ENCODE measurements around the gene TTC34.

The TTC34 gene

DNA sequence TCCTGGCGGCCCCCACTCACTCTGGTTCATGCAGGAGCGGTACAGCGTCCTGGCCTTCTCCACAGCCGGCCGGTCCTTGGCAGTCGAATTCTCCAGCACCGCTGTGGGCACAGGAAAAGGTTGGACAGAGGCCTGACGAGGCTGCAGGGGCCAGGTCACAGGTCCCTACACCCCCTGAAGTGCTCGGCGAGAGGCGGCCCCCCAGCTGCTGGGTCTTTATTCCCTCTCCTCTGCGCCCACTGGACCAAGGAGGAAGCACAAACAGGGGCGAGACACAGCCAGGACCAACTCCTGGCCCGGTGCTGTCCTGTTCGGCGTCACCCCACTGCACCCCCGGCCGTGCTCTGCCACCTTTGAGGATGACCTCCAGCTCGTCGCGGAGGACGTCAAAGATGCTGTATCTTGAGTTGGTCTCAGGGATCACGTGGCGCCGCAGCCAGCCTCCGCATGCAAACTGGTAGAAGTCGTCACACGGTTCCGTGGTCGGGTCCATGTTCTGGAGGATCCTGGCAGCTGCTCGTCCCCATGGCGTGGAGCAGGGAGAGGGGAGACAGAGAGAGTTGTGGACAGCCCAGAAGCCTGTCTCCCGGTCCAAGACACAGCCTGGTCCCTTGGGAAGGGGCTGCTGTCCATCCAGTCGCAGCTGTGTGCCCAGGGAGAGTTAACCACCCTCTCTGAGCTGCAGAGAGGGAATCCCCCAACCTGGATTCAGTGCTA is 192.0 kb downstream of the TTC34 start:
- H3K27me3 ChIP-seq (ENCODE audit: insufficient read depth, low read length) = 0 out of 2 replicates have a peak, but pooled peaks cover 3% of the 10 kb centered on the region
- no peak overlapping the region for H3K4me3 ChIP-seq (ENCODE audit: low read length)
- H3K9me3 ChIP-seq (ENCODE audit: insufficient read depth, low read depth, low read length) = 0 out of 2 replicates have a peak, but pooled peaks cover 6% of the 10 kb centered on the region
- H3K27ac ChIP-seq (ENCODE audit: low read depth, low read length) = no peak overlapping the region
- H3K36me3 ChIP-seq (ENCODE audit: insufficient read depth, low read length) = no peaks in the 10 kb centered on the region
- H3K9ac ChIP-seq (ENCODE audit: low read depth, low read length) = no peak overlapping the region
- WGBS = 85% methylated on average over 34 of the region's 34 CpGs
- H3K4me1 ChIP-seq (ENCODE audit: insufficient read depth, low read length) = no peaks in the 10 kb centered on the region

DNA sequence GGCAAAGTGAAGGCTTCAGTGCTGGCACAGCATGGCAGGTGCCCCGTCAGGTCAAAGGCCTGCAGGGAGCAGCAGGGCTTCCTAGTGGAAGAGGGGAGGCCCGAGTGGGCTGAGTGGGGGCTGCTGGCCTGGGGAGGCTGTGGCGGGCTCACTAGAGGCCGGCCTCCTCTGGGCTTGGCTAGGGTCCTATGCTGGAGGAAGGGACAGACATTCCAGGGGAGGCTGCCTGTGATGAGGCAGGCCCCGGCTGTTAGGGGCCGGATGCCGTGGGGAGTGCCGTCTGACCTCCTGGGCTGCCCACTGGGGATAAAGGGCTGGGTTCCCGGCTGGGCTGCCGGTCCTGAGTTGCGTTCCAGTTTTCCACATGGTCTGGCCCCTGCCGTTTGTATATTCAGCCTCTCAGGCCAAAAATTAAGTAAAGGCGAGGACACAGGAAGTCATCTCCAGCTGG is 193.8 kb downstream of the TTC34 start:
- no peak overlapping the region for H3K9ac ChIP-seq (ENCODE audit: low read depth, low read length)
- no peaks in the 10 kb centered on the region for H3K36me3 ChIP-seq (ENCODE audit: insufficient read depth, low read length)
- no peak overlapping the region for H3K4me3 ChIP-seq (ENCODE audit: low read length)
- H3K27ac ChIP-seq (ENCODE audit: low read depth, low read length) = no peak overlapping the region
- 0 out of 2 replicates have a peak, but pooled peaks cover 3% of the 10 kb centered on the region for H3K27me3 ChIP-seq (ENCODE audit: insufficient read depth, low read length)
- no peaks in the 10 kb centered on the region for H3K9me3 ChIP-seq (ENCODE audit: insufficient read depth, low read depth, low read length)
- no peaks in the 10 kb centered on the region for H3K4me1 ChIP-seq (ENCODE audit: insufficient read depth, low read length)
- WGBS = 86% methylated on average over 13 of the region's 13 CpGs

DNA sequence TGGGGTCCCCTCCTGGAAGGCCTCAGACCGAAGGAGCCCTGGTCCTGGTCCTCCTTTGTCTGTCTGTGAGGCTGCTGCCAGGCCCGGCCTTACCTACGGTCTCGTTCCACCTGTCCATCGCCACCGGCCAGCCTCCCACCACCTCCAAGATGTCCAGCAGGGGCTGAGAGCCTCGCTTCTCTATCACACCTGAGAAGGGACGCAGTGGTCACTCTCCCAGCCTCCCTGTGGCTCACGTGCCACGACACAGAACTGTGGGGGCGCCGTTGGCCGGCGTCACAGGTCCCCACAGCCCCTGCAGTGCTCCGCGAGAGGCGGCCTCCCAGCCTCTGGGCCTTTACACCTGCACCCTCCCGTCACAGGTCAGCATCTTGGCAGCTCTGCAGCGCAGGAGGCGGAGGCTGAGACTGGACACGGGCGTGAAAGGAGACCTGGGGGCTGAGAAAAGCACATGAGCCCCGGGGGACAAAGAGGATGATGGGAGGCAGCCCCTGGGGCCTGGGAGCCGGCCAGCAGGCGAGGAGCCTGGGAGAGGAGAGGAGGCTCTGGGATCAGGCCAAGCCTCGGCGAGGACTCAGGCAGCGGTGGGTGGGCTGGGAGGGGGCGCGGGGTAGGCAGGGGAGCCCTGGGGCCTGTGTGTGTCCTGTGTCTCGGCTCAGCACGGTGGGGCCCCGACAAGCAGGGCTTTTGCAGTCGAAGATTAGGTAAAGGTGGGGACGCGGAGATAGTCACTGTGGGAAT is 194.4 kb downstream of the TTC34 start:
- no peak overlapping the region for H3K4me3 ChIP-seq (ENCODE audit: low read length)
- H3K9me3 ChIP-seq (ENCODE audit: insufficient read depth, low read depth, low read length) = no peaks in the 10 kb centered on the region
- no peaks in the 10 kb centered on the region for H3K4me1 ChIP-seq (ENCODE audit: insufficient read depth, low read length)
- 89% methylated on average over 36 of the region's 36 CpGs for WGBS
- no peaks in the 10 kb centered on the region for H3K36me3 ChIP-seq (ENCODE audit: insufficient read depth, low read length)
- 0 out of 2 replicates have a peak, but pooled peaks cover 3% of the 10 kb centered on the region for H3K27me3 ChIP-seq (ENCODE audit: insufficient read depth, low read length)
- H3K27ac ChIP-seq (ENCODE audit: low read depth, low read length) = no peak overlapping the region
- H3K9ac ChIP-seq (ENCODE audit: low read depth, low read length) = no peak overlapping the region

DNA sequence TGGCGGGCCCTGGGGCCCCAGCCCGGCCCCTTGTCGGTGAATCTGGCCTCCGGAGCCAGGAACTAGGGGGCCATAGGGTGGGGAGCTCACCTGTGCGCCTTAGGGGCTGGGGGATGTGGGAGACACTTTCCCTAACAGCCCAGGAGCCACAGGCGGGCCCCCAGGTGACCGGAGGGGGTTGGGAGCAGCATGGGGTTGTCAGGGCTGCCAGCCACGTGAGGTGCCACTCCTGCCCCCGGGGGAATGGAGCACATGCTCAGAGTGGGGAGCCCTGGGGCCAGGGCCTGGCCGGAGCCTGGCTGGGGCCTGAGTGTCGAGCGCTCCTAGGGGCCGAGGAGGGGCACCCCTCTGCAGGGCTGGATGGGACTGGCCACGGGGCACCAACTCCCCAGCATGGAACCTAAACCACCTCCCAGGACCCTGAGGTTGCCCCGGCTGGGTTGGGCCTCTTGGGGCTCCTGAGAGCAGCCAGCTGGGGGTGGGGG is 195.1 kb downstream of the TTC34 start:
- H3K9ac ChIP-seq (ENCODE audit: low read depth, low read length) = no peak overlapping the region
- H3K27ac ChIP-seq (ENCODE audit: low read depth, low read length) = no peak overlapping the region
- H3K27me3 ChIP-seq (ENCODE audit: insufficient read depth, low read length) = 0 out of 2 replicates have a peak, but pooled peaks cover 3% of the 10 kb centered on the region
- H3K36me3 ChIP-seq (ENCODE audit: insufficient read depth, low read length) = no peaks in the 10 kb centered on the region
- WGBS = 86% methylated on average over 15 of the region's 15 CpGs
- no peak overlapping the region for H3K4me3 ChIP-seq (ENCODE audit: low read length)
- no peaks in the 10 kb centered on the region for H3K9me3 ChIP-seq (ENCODE audit: insufficient read depth, low read depth, low read length)
- H3K4me1 ChIP-seq (ENCODE audit: insufficient read depth, low read length) = no peaks in the 10 kb centered on the region

DNA sequence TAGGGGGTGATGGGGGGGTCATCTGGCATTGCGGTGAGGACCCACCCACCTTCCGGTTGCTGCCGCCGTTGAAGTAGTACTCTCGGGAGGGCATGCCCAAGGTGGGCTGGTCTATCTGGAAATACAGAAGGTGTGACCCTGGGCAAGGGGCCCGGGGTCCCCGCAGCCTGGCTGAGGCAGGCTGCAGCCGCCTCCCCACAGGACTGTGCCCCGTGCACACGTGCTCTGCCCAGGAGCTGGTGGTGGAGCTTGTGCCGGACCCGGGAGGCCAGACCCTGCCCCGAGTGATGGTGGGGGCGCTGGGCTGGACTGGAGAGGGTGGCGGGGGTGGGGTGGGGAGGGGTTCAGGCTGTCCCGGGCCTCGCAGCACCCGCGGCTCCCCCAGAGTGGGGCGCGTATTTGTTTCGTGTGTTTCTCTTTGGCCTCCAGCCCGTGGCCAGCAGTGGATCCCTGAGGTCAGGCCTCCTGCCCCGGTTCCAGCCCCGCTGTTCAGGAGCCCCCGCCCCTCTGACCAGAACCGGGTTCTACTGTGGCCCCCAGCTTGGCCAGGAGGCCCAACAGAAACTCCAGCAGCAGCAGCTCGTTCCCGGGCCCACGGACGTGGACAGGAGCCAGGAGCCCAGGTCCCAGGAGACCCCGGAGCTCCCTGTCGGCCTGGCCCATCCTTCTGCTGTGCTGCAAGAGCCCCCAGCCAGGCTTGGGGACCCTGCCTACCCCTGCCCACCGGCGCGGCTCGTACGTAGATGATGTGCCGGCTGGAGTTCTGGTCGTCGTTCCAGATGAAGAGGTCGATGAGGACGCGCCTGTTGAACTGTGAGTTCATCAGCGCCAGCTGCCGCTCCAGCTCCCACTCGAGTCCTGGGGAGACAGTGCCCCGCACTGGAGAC is 195.7 kb downstream of the TTC34 start:
- Histone ChIP-seq H3K27ac (ENCODE audit: low read depth, low read length) (no peak overlapping the region), H3K36me3 (ENCODE audit: insufficient read depth, low read length) (no peaks in the 10 kb centered on the region), H3K4me3 (ENCODE audit: low read length) (no peak overlapping the region), H3K27me3 (ENCODE audit: insufficient read depth, low read length) (0 out of 2 replicates have a peak, but pooled peaks cover 3% of the 10 kb centered on the region), H3K4me1 (ENCODE audit: insufficient read depth, low read length) (no peaks in the 10 kb centered on the region), H3K9me3 (ENCODE audit: insufficient read depth, low read depth, low read length) (no peaks in the 10 kb centered on the region), H3K9ac (ENCODE audit: low read depth, low read length) (no peak overlapping the region)
- WGBS = 93% methylated on average over 47 of the region's 48 CpGs

DNA sequence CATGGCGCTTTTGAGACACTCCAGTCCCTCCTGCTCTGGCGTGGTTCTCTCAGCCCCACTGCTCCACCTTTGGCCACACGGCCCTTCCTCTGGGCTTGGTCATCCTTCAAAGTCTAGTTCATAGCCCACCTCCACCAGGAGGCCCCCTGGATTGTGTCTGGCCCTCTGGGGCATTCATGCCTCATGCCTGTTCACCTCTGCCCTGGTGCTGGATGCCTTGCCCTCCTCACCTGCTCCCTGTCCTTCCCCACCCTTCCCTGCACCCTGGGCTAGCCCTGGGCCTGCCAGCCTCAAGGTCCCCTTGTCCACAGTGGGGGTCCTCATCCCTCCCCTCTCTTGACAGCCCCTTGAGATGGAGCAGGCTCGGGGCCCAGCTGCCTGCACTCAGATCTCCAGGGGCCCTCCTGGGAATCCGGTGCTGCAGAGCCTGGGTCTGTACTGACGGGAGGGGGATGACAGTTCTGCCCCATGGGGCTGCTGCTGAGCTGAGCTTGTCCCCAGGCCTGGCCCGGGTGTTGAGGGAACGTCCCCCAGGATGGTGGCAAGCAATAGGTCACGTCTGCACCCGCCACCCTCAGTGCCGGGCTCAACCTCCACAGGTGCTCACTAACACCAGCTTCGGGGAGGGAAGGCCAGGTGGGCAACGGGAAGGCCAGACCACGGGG is 196.5 kb downstream of the TTC34 start:
- H3K27ac ChIP-seq (ENCODE audit: low read depth, low read length) = no peak overlapping the region
- no peaks in the 10 kb centered on the region for H3K27me3 ChIP-seq (ENCODE audit: insufficient read depth, low read length)
- H3K9ac ChIP-seq (ENCODE audit: low read depth, low read length) = no peak overlapping the region
- no peaks in the 10 kb centered on the region for H3K36me3 ChIP-seq (ENCODE audit: insufficient read depth, low read length)
- WGBS = 86% methylated on average over 14 of the region's 14 CpGs
- no peak overlapping the region for H3K4me3 ChIP-seq (ENCODE audit: low read length)
- no peaks in the 10 kb centered on the region for H3K4me1 ChIP-seq (ENCODE audit: insufficient read depth, low read length)
- H3K9me3 ChIP-seq (ENCODE audit: insufficient read depth, low read depth, low read length) = no peaks in the 10 kb centered on the region

DNA sequence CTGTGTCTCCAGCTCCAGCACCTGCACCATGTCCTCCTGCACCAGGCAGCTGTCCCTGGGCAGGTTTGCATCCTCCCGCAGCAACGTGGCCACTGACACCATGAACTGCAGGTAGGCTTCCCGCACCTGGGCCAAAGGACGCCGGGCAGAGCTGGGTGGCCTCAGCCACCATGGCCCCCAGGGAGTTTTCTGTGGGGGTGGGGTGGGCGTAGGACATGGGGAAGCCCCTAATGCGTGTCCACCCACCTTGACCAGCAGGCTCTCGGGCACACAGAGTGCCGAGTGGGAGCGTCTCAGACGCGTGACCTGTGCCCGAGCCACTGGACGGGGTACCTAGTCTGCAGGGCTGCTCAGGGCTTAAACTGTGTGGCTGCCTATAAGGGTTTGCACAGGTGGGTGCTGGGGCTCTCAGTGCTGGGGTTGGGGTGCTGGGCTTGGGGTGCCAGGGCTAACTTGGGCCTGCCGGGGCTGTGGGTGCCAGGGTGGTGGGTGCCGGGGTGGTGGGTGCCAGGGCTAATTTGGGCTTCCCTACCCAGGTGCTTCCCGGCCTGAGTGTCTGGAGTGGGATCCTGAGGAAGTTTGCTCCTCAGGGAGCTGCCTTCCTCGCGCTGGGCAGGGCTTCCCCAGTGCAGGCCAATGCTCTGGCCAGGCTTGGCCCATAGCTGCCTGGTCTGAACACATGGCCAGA is 197.2 kb downstream of the TTC34 start:
- no peaks in the 10 kb centered on the region for H3K27me3 ChIP-seq (ENCODE audit: insufficient read depth, low read length)
- 88% methylated on average over 19 of the region's 19 CpGs for WGBS
- H3K36me3 ChIP-seq (ENCODE audit: insufficient read depth, low read length) = no peaks in the 10 kb centered on the region
- no peak overlapping the region for H3K4me3 ChIP-seq (ENCODE audit: low read length)
- no peaks in the 10 kb centered on the region for H3K4me1 ChIP-seq (ENCODE audit: insufficient read depth, low read length)
- H3K27ac ChIP-seq (ENCODE audit: low read depth, low read length) = no peak overlapping the region
- H3K9me3 ChIP-seq (ENCODE audit: insufficient read depth, low read depth, low read length) = no peaks in the 10 kb centered on the region
- no peak overlapping the region for H3K9ac ChIP-seq (ENCODE audit: low read depth, low read length)

DNA sequence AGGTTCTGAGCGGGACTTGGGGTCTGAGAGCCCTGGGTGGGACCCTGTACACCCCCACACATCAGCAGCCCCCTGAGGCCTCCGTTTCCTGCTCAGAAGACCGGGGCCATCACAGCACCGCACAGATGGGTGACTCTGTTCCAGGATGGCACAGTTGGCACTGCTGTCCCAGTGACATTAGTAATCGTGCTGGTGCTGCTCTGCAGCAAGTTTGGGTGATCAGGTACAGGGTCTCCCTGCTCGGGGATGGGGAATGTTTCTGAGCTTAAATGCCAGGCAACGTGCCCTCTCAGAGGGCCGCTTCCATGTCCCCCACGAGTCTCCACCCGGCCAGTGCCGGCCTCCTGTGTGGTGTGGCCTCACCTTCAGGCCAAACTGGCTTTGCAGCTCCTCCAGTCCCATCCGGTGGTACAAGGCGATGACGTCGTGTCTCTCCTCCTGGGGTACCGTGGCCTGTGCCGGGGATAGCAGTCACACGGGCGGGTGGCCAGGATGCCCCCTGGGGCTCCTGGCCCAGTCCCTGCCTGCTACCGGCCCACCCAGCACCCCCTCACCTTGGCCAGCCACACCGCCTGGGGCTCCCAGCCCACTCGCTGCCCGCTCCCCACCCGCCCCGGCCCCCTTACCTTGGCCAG is 197.9 kb downstream of the TTC34 start:
- no peaks in the 10 kb centered on the region for H3K36me3 ChIP-seq (ENCODE audit: insufficient read depth, low read length)
- no peaks in the 10 kb centered on the region for H3K27me3 ChIP-seq (ENCODE audit: insufficient read depth, low read length)
- no peak overlapping the region for H3K27ac ChIP-seq (ENCODE audit: low read depth, low read length)
- no peaks in the 10 kb centered on the region for H3K4me1 ChIP-seq (ENCODE audit: insufficient read depth, low read length)
- WGBS = 93% methylated on average over 25 of the region's 25 CpGs
- H3K4me3 ChIP-seq (ENCODE audit: low read length) = no peak overlapping the region
- H3K9me3 ChIP-seq (ENCODE audit: insufficient read depth, low read depth, low read length) = no peaks in the 10 kb centered on the region
- H3K9ac ChIP-seq (ENCODE audit: low read depth, low read length) = no peak overlapping the region

DNA sequence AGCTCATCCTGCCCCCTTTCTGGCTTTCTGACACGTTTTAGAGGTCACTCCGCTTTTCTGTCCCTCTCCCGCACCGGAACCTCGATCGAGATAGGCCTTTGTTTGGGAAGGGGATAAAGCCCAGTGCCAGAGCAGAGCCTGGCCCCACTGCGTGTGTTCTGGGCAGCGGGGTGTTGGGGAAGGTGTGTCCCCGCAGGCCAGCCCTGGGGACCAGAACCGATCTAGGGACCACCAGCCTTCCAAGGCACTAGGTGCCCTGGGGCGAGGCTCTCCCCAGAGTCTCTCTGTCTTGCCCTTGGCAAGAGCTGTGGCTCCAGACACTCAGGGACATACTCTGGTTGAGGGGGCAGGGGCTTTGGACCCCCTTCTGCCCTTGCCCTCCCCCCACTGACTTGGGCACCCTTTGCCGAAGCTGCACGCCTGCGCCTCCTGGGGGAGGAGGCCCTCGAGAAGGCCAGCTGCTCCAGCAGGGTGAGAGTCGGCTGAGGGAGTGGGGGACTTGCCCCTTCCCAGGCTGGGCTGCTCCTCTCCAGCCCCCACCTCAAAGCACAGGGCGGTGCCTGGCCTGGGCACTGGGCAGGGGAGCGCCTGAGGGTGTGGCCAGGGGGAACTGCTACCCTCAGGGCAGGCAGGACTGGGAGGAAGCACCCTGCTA is 198.5 kb downstream of the TTC34 start:
- no peaks in the 10 kb centered on the region for H3K9me3 ChIP-seq (ENCODE audit: insufficient read depth, low read depth, low read length)
- no peaks in the 10 kb centered on the region for H3K27me3 ChIP-seq (ENCODE audit: insufficient read depth, low read length)
- H3K27ac ChIP-seq (ENCODE audit: low read depth, low read length) = no peak overlapping the region
- no peaks in the 10 kb centered on the region for H3K4me1 ChIP-seq (ENCODE audit: insufficient read depth, low read length)
- no peak overlapping the region for H3K9ac ChIP-seq (ENCODE audit: low read depth, low read length)
- H3K36me3 ChIP-seq (ENCODE audit: insufficient read depth, low read length) = no peaks in the 10 kb centered on the region
- no peak overlapping the region for H3K4me3 ChIP-seq (ENCODE audit: low read length)
- WGBS = 83% methylated on average over 18 of the region's 18 CpGs

Data from HUES64 (cell line).